K562 (cell line): ENCODE measurements around the gene ODAPH. TPM values are rescaled to one million over a fixed set of nuclear protein-coding genes. Genes with fewer than 3 reads are reported as not detected.

ENCODE experiments used
- ATAC-seq: fragments of 200-7000 bp; cut with Tn5 transposase; 3 replicates; pipeline ENCODE4 v1.9.1; 2020; ENCODE audit warnings: moderate library complexity
- BruUV-seq: library from RNA; stranded (reverse); fragments of 400-500 nt; replicated peaks from 2 replicates; lab custom pipeline; 2021; lab: Mats Ljungman, UMichigan
- CTCF ChIA-PET: fragments of 300-600 bp; formaldehyde crosslinking; extraction: SDS; loops from one replicate; lab custom pipeline; 2021; ENCODE audit warnings: low intra/inter-chr PET ratio; lab: Yijun Ruan, JAX
- POLR2A ChIA-PET: fragments of 300-600, 350-650 bp; sonication (Branson Sonifier 250); formaldehyde crosslinking; extraction: SDS; loops from one replicate; lab custom pipeline; 2021; ENCODE audit warnings: antibody characterized with exemption, inconsistent platforms; lab: Yijun Ruan, JAX
- DNase-seq, 4 experiments: peaks; one replicate each; pipeline versions ENCODE4 v3.0.0 to v3.0.0-alpha.2; 2011 to 2018; ENCODE audit warnings: low spot score in 3 of 4, mixed read lengths in 3 of 4; ENCODE audit errors: extremely low read depth in 1 of 4
- FAIRE-seq: peaks from 2 replicates; lab custom pipeline; 2011; peaks lifted over from hg19 to GRCh38; lab: Jason Lieb, UNC
- H2AFZ ChIP-seq: 2 replicates; pipeline ENCODE4 v1.6.0; 2011; ENCODE audit warnings: low read depth, low read length, control low read depth, inconsistent platforms
- H3K27ac ChIP-seq: fragments of 200-600 bp; 3 replicates; pipeline ENCODE4 v1.8.0; 2011; ENCODE audit warnings: low read depth, mild to moderate bottlenecking, control low read depth, inconsistent platforms, low read length, moderate library complexity, mixed read lengths; ENCODE audit errors: extremely low read depth
- H3K27me3 ChIP-seq, 2 experiments: fragments of 300-600 bp in 1 of 2; 2 replicates in 1 of 2; 3 replicates in 1 of 2; pipeline versions ENCODE4 v1.6.0 to v1.8.0; 2011; ENCODE audit warnings: inconsistent platforms in 2 of 2, low read length in 2 of 2, mild to moderate bottlenecking in 1 of 2, mixed read lengths in 1 of 2, moderate library complexity in 1 of 2; ENCODE audit not compliant: control insufficient read depth in 2 of 2, insufficient read depth in 2 of 2
- H3K36me3 ChIP-seq: fragments of 300-600 bp; 3 replicates; pipeline ENCODE4 v1.8.0; 2011; ENCODE audit warnings: mild to moderate bottlenecking, low read length, inconsistent platforms; ENCODE audit not compliant: control insufficient read depth, insufficient read depth
- H3K4me1 ChIP-seq, 2 experiments: fragments of 200-600 bp in 1 of 2; replicated peaks in 1 of 2; 2 replicates in 1 of 2; 3 replicates in 1 of 2; pipeline versions ENCODE4 v1.5.1 to v1.8.0; 2011; ENCODE audit warnings: inconsistent platforms in 2 of 2, low read length in 2 of 2, mild to moderate bottlenecking in 1 of 2, mixed read lengths in 1 of 2, moderate library complexity in 1 of 2; ENCODE audit not compliant: control insufficient read depth in 2 of 2, insufficient read depth in 2 of 2
- H3K4me2 ChIP-seq: 2 replicates; pipeline ENCODE4 v1.6.1; 2011; ENCODE audit warnings: low read length, control low read depth, inconsistent platforms, mixed read lengths; ENCODE audit not compliant: insufficient read depth
- H3K4me3 ChIP-seq: fragments of 200-600 bp; sonication (generic), shearing (Covaris generic); 2 replicates; pipeline ENCODE4 v1.5.1; 2016; ENCODE audit warnings: control low read depth, inconsistent platforms
- H3K79me2 ChIP-seq: fragments of 200-600 bp; 3 replicates; pipeline ENCODE4 v1.8.0; 2011; ENCODE audit warnings: low read length, inconsistent platforms; ENCODE audit not compliant: control insufficient read depth, insufficient read depth
- H3K9ac ChIP-seq, 2 experiments: 2 replicates each; pipeline versions ENCODE4 v1.6.0 to v1.6.1; 2011; ENCODE audit warnings: low read depth in 2 of 2, low read length in 2 of 2, control low read depth in 1 of 2, inconsistent platforms in 1 of 2, mild to moderate bottlenecking in 1 of 2, mixed read lengths in 1 of 2; ENCODE audit not compliant: insufficient read depth in 1 of 2
- H3K9me1 ChIP-seq: one replicate; pipeline ENCODE4 v1.6.0; 2011; ENCODE audit warnings: inconsistent platforms, mild to moderate bottlenecking, low read length, moderate library complexity; ENCODE audit not compliant: control insufficient read depth, insufficient read depth
- H3K9me3 ChIP-seq: replicated peaks from 2 replicates; pipeline ENCODE4 v1.5.1; 2011; ENCODE audit warnings: low read depth, low read length, inconsistent platforms; ENCODE audit not compliant: control insufficient read depth, insufficient read depth
- H4K20me1 ChIP-seq: replicated peaks from 2 replicates; pipeline ENCODE4 v1.6.1; 2011; ENCODE audit warnings: low read length, inconsistent platforms, mixed read lengths; ENCODE audit not compliant: control insufficient read depth, insufficient read depth
- ARHGAP35 ChIP-seq: fragments of 450-650 bp; IDR thresholded peaks from 2 replicates; pipeline ENCODE4 v1.6.1; 2018; ENCODE audit not compliant: partially characterized antibody
- BRD9 ChIP-seq: fragments of 450-650 bp; IDR thresholded peaks from 2 replicates; pipeline ENCODE4 v1.6.1; 2018; ENCODE audit warnings: low read depth; ENCODE audit not compliant: partially characterized antibody
- CBX5 ChIP-seq: IDR thresholded peaks from 2 replicates; pipeline ENCODE4 v1.6.1; 2014; ENCODE audit warnings: low read depth, borderline replicate concordance
- CTBP1 ChIP-seq: fragments of 450-650 bp; IDR thresholded peaks from 2 replicates; pipeline ENCODE4 v1.6.1; 2016; ENCODE audit warnings: borderline replicate concordance
- EHMT2 ChIP-seq: fragments of 450-650 bp; IDR thresholded peaks from 2 replicates; pipeline ENCODE4 v1.6.1; 2018; ENCODE audit warnings: antibody characterized with exemption
- ETV1 ChIP-seq: fragments of 450-650 bp; conservative IDR thresholded peaks from 2 replicates; pipeline ENCODE4 v1.6.1; 2016; ENCODE audit warnings: missing genetic modification characterization, control low read depth, low read depth, missing compliant biosample characterization
- HNRNPL ChIP-seq: fragments of 200-400 bp; formaldehyde crosslinking; IDR thresholded peaks from 2 replicates; pipeline ENCODE4 v1.6.1; 2017; ENCODE audit warnings: low read depth, mild to moderate bottlenecking, low read length
- KDM1A ChIP-seq, 2 experiments: fragments of 450-650 bp; IDR thresholded peaks; 2 replicates each; pipeline ENCODE4 v1.6.1; 2016; ENCODE audit warnings: mild to moderate bottlenecking in 2 of 2
- LCOR ChIP-seq: sonication (generic); formaldehyde crosslinking; IDR thresholded peaks from 2 replicates; pipeline ENCODE4 v1.8.0; 2022; ENCODE audit warnings: mild to moderate bottlenecking, missing genetic modification reagents
- MBD2 ChIP-seq: sonication (generic); IDR thresholded peaks from 2 replicates; pipeline ENCODE4 v1.6.1; 2016; ENCODE audit warnings: low read depth, borderline replicate concordance
- NFE2L1 ChIP-seq: fragments of 450-650 bp; IDR thresholded peaks from 2 replicates; pipeline ENCODE4 v1.6.1; 2016; ENCODE audit warnings: missing genetic modification characterization, low read depth, mild to moderate bottlenecking, missing compliant biosample characterization, moderate library complexity, borderline replicate concordance
- PHF8 ChIP-seq: fragments of 200-600 bp; sonication (generic); IDR thresholded peaks from 2 replicates; pipeline ENCODE4 v1.6.1; 2012; ENCODE audit warnings: mixed run types, mild to moderate bottlenecking, inconsistent platforms, low read length, moderate library complexity, borderline replicate concordance
- RBFOX2 ChIP-seq: fragments of 200-400 bp; formaldehyde crosslinking; IDR thresholded peaks from 2 replicates; pipeline ENCODE4 v1.6.1; 2017; ENCODE audit warnings: low read depth, mild to moderate bottlenecking, low read length, moderate library complexity
- SREBF2 ChIP-seq: sonication (generic); formaldehyde crosslinking; IDR thresholded peaks from 2 replicates; pipeline ENCODE4 v1.4.0; 2020; ENCODE audit warnings: mild to moderate bottlenecking, missing genetic modification reagents
- TAF9B ChIP-seq: fragments of 450-650 bp; IDR thresholded peaks from 2 replicates; pipeline ENCODE4 v1.6.1; 2018; ENCODE audit warnings: mild to moderate bottlenecking; ENCODE audit not compliant: partially characterized antibody
- TBL1XR1 ChIP-seq, 2 experiments: IDR thresholded peaks; 2 replicates each; pipeline ENCODE4 v1.6.1; 2012; ENCODE audit warnings: improper control_type of control experiment in 2 of 2, low read length in 2 of 2, mild to moderate bottlenecking in 1 of 2
- ZC3H4 ChIP-seq: sonication (generic); formaldehyde crosslinking; IDR thresholded peaks from 2 replicates; pipeline ENCODE4 v1.9.0; 2021; ENCODE audit warnings: missing genetic modification reagents, borderline replicate concordance
- ZNF584 ChIP-seq: fragments of 200-800 bp; sonication (Bioruptor generic); IDR thresholded peaks from 2 replicates; pipeline ENCODE4 v1.6.1; 2016; ENCODE audit warnings: low read depth, mild to moderate bottlenecking, missing genetic modification characterization, missing compliant biosample characterization
- ZSCAN29 ChIP-seq: fragments of 450-650 bp; IDR thresholded peaks from 2 replicates; pipeline ENCODE4 v1.6.1; 2017
- whole genome bisulfite sequencing: fragments of 100-300 bp; shearing (Covaris generic); methylation state at CpG from one replicate; pipeline ENCODE4 v1.1.6; 2016; ENCODE audit warnings: low coverage, mixed read lengths; ENCODE audit not compliant: insufficient coverage; ENCODE audit errors: missing lambda C conversion rate; 5-methylcytosine and 5-hydroxymethylcytosine counted together
- in situ Hi-C: fragments of 300-500 bp; cut with MboI; formaldehyde crosslinking; loops from 4 replicates; pipeline ENCODE4 v1.15.0; 2018; ENCODE audit warnings: inconsistent platforms, mixed read lengths
- intact Hi-C: fragments of 100-400 bp; cut with micrococcal nuclease; formaldehyde crosslinking; loops from 2 replicates; pipeline ENCODE4 v1.14.2; 2022
- polyA plus RNA-seq, 8 experiments: library from polyadenylated mRNA; depleted of rRNA in 4 of 8; stranded (reverse) in 5 of 8; unstranded in 3 of 8; fragments of >200 nt; fragmentation: Nextera tagmentation in 2 of 8; fragmentation: Illumina TruSeq in 1 of 8; extraction: Ambion mirVana in 2 of 8; extraction: Trizol in 1 of 8; gene quantifications; 2 replicates each; pipeline versions ENCODE4 v1.2.1 to v1.2.3, GENCODE V29; 2011 to 2014; ENCODE audit warnings: inconsistent platforms in 1 of 8, missing spikeins in 1 of 8
- total RNA-seq, 7 experiments: library from RNA; depleted of rRNA in 6 of 7; stranded (reverse); fragments of >200 nt in 6 of 7; fragmentation: Illumina TruSeq in 2 of 7; extraction: Trizol in 2 of 7; gene quantifications; 2 replicates each; pipeline versions ENCODE4 v1.2.1 to v1.2.3, GENCODE V29; 2011 to 2021; ENCODE audit warnings: low replicate concordance in 1 of 7
- TF ChIP-seq, protein P1 (sequence below), 3 experiments: fragments of 200-800 bp in 1 of 3; sonication (Bioruptor generic) in 1 of 3; sonication (generic) in 1 of 3; formaldehyde crosslinking in 1 of 3; IDR thresholded peaks; 2 replicates each; pipeline versions ENCODE4 v1.6.1 to v1.8.0; 2016 to 2022; ENCODE audit warnings: mild to moderate bottlenecking in 2 of 3, missing compliant biosample characterization in 2 of 3, missing genetic modification characterization in 2 of 3, missing genetic modification reagents in 1 of 3

The ODAPH gene
- total and polyA plus RNA-seq, 9 of the 15 experiments (the other 6 are each of a cell fraction or from before 2014, with no cell fraction given): not detected

DNA sequence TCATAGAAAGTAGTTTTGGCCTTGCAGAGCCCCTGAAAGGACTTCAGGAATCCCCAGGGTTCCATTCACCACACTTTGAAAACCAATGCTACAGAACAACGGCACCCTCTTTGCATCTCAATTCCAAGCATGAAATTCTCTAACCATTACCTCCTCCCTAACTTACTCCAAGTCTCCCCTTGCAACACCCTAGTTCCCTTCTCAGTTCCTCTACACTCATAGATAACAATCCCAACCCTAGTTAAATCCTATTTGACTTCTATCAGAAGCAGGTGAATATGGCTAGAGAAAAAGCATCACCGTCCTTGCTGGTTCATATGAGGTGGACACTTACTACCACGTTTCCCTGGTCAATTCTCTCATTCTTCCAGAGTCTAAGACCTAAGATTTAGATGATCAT, 44.0 kb upstream of the ODAPH start (continued):
- peak; percentile 27; the same call in 1 of the 2 replicates for TF ChIP-seq RBFOX2
- TF ChIP-seq, all 486 proteins: peak for 3

DNA sequence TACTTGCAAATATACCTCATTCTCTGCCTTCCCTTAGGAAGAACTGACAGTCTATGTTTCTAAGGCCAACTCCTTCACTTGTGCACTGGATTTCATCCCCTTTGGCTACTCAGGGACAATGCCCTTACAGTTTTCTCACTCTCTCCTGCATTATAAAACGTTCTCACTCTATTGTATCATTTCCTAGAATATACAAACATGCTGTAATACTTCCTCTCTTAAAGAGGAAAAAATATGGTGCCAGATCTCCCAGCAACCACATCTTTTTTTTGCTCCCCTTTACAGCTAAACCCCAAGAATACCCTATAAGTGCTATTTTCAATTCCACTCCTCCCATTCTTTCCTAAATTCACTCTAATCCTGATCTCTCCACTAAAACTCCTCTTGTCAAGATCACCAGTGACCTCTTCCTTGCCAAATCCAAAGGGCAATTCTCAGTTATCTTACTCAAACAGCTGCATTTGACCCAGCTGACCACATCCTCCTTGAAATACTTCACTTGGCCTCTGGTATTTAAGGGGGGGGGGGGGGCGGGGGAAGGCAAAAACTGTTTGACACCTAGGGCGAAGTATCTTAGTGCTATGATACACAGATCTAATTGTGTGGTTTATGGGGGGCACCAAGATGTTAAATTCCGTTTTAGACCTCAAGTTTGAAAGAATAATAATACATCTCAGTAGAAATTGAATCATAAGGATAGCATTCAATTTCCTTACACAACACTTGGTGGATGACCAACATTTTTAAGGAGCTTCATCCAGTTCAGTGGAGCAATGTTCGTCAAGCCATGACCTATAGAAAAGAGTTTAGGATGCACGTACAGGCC, 43.3 kb upstream of the ODAPH start:
- Histone ChIP-seq H2AFZ (peak overlapping the region; percentile 97; the same call in 1 of the 2 replicates), H3K27ac (peak overlapping the region; percentile 95)
- TF ChIP-seq LCOR: peak; percentile 64; the same call in 1 of the 2 replicates
- TF ChIP-seq ZNF584 (CRISPR knock-in tag): peak; percentile 46; the same call in 1 of the 2 replicates
- peak; percentile 96 for TF ChIP-seq ETV1 (tag)
- peak; percentile 45; the same call in 1 of the 2 replicates for TF ChIP-seq CTBP1
- TF ChIP-seq MBD2: peak; percentile 21; the same call in 1 of the 2 replicates
- 0 out of 2 replicates have a peak, but pooled peaks have one; percentile 41 for TF ChIP-seq EHMT2
- TF ChIP-seq HNRNPL: no peak
- peak in 1 of 2 experiments; percentile 65; a peak in 2 of 4 replicates for TF ChIP-seq TBL1XR1 (IDR thresholded peaks at IDR 0.05; ENCODE audit: low read length in 2 of 2)
- TF ChIP-seq, protein P1, sequence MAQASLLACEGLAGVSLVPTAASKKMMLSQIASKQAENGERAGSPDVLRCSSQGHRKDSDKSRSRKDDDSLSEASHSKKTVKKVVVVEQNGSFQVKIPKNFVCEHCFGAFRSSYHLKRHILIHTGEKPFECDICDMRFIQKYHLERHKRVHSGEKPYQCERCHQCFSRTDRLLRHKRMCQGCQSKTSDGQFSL (CRISPR knock-in tag; IDR thresholded peaks at IDR 0.05): no peak; the same call in 1 of the 2 replicates
- TF ChIP-seq, protein P1 (tag; IDR thresholded peaks at IDR 0.05): peak in 1 of 2 experiments; percentile 35; a peak in 1 of 4 replicates
- TF ChIP-seq CBX5: no peak
- peak; percentile 79 for TF ChIP-seq TAF9B
- TF ChIP-seq SREBF2 (CRISPR knock-in tag): 0 out of 2 replicates have a peak, but pooled peaks have one; percentile 22
- TF ChIP-seq ARHGAP35: no peak
- no peak for TF ChIP-seq NFE2L1 (tag)
- TF ChIP-seq ZC3H4 (CRISPR knock-in tag): no peak
- TF ChIP-seq BRD9: no peak
- TF ChIP-seq ZSCAN29: no peak
- TF ChIP-seq PHF8: no peak
- TF ChIP-seq KDM1A (IDR thresholded peaks at IDR 0.05): peak; percentile 90 to 91

More for the DNA sequence above, 43.3 kb upstream of the ODAPH start:
- peaks cover 34% of the 10 kb centered on the region for H3K36me3 ChIP-seq
- H3K79me2 ChIP-seq: peaks cover 77% of the 10 kb centered on the region
- ChIA-PET POLR2A (interaction anchor here (0.6 to 1.2 kb wide), 4 partner anchors 15 to 284 kb away, joined by 3 to 6 read pairs (median 5); no protein-coding TSS in a partner anchor), CTCF (no interaction called here)
- peak overlapping the region; percentile 56 for H3K4me3 ChIP-seq
- ATAC-seq (peak; percentile 31), FAIRE-seq (peak; percentile 85), DNase-seq (peak; percentile 57 to 89 (median 68))
- intact Hi-C loops: loop anchor here (5.0 kb wide), 1 partner anchor 210 kb away; the partner anchor contains the start of gene USO1
- H3K27me3 ChIP-seq: no peaks in the 10 kb centered on the region
- 0% methylated on average over 6 of the region's 6 CpGs for WGBS
- BruUV-seq: no TSS peak
- peak overlapping the region in 1 of 2 experiments; percentile 97; a peak in 2 of 4 replicates for H3K9ac ChIP-seq
- peak overlapping the region; percentile 92 for H3K4me2 ChIP-seq
- no peaks in the 10 kb centered on the region for H3K9me1 ChIP-seq
- H3K4me1 ChIP-seq: peaks cover 0 to 18% of the 10 kb centered on the region in 2 experiments; a peak in 4 of 5 replicates
- H3K9me3 ChIP-seq: peaks cover 6% of the 10 kb centered on the region; the same call in 1 of the 2 replicates
- in situ Hi-C loops: no loop called here
- peaks cover 10% of the 10 kb centered on the region; the same call in 1 of the 2 replicates for H4K20me1 ChIP-seq
